GM12892 (cell line): ENCODE data around the gene EDAR.

ENCODE experiments used
- POLR2A ChIP-seq: IDR thresholded peaks from 2 replicates; pipeline ENCODE4 v1.6.1; 2011; ENCODE audit warnings: low read depth, low read length, control low read depth
- POLR2AphosphoS5 ChIP-seq: IDR thresholded peaks from 2 replicates; pipeline ENCODE4 v1.6.1; 2011; ENCODE audit warnings: low read depth, low read length, control low read depth
- TAF1 ChIP-seq: IDR thresholded peaks from 2 replicates; pipeline ENCODE4 v1.6.1; 2011; ENCODE audit warnings: low read depth, mild to moderate bottlenecking, control low read depth, low read length, borderline replicate concordance

GRCh38 chr2:108949316-108950239 lies 39.4 kb downstream of the EDAR start:
- TF ChIP-seq POLR2AphosphoS5: no peak
- no peak for TF ChIP-seq POLR2A
- TF ChIP-seq TAF1: no peak
